Pulmonary artery endothelial cell (primary cell): ENCODE measurements around the gene WDR86. TPM values are rescaled to one million over a fixed set of nuclear protein-coding genes. Genes with fewer than 3 reads are reported as not detected.

Experiments
- DNase-seq: peaks from one replicate; pipeline ENCODE4 v3.0.0-alpha.2; 2011; ENCODE audit warnings: low read depth, low spot score
- total RNA-seq: library from RNA; depleted of rRNA; stranded (reverse); fragments of >200 nt; gene quantifications from 2 replicates; pipeline ENCODE4 v1.2.3, GENCODE V29; 2014

The WDR86 gene
- total RNA-seq = not detected in 2 replicates

- DNase-seq = no peak
Measured at GRCh38 chr7:151409667-151410404, at the start of gene WDR86. Gene WDR86, minus strand, starts transcription at chr7:151410038. Its CDS starts 449 bp downstream, at chr7:151409589.

GRCh38 chr7:151457534-151457933 lies 47.7 kb upstream of the WDR86 start:
- no peak for DNase-seq

- DNase-seq = no peak
Measured at GRCh38 chr7:151456782-151457181, 46.9 kb upstream of the WDR86 start.

GRCh38 chr7:151456276-151456675 lies 46.4 kb upstream of the WDR86 start:
- no peak for DNase-seq

GRCh38 chr7:151455690-151456089 lies 45.9 kb upstream of the WDR86 start:
- DNase-seq = no peak

- DNase-seq = no peak
Measured at GRCh38 chr7:151454932-151455530, 45.2 kb upstream of the WDR86 start.

GRCh38 chr7:151454305-151454704 lies 44.5 kb upstream of the WDR86 start:
- no peak for DNase-seq

GRCh38 chr7:151453326-151453791 lies 43.5 kb upstream of the WDR86 start:
- DNase-seq = no peak

GRCh38 chr7:151452680-151453325 lies 43.0 kb upstream of the WDR86 start:
- no peak for DNase-seq

GRCh38 chr7:151451626-151452571 lies 42.1 kb upstream of the WDR86 start:
- DNase-seq = no peak

GRCh38 chr7:151451156-151451555 lies 41.3 kb upstream of the WDR86 start:
- DNase-seq = no peak

GRCh38 chr7:151449990-151450389 lies 40.2 kb upstream of the WDR86 start:
- DNase-seq = no peak

GRCh38 chr7:151448261-151449252 lies 38.7 kb upstream of the WDR86 start:
- DNase-seq = peak; percentile 11

- no peak for DNase-seq
Measured at GRCh38 chr7:151447901-151448260, 38.0 kb upstream of the WDR86 start.

GRCh38 chr7:151447312-151447711 lies 37.5 kb upstream of the WDR86 start:
- no peak for DNase-seq

GRCh38 chr7:151446412-151446811 lies 36.6 kb upstream of the WDR86 start:
- no peak for DNase-seq

GRCh38 chr7:151444632-151445031 lies 34.8 kb upstream of the WDR86 start:
- no peak for DNase-seq

- DNase-seq = no peak
Measured at GRCh38 chr7:151442776-151443496, 33.1 kb upstream of the WDR86 start.

GRCh38 chr7:151440799-151441445 lies 31.1 kb upstream of the WDR86 start:
- no peak for DNase-seq
